Motor neuron (in vitro differentiated cells): Measurements from ENCODE around the gene DAB1. TPM values are rescaled to one million over a fixed set of nuclear protein-coding genes. Genes with fewer than 3 reads are reported as not detected.

Experiments
- ATAC-seq, 8 experiments: fragments of 200-7000 bp; cut with Tn5 transposase; replicated peaks in 6 of 8; 2 replicates each; pipeline ENCODE4 v1.8.0; 2021; ENCODE audit warnings: mild to moderate bottlenecking in 8 of 8, moderate library complexity in 8 of 8
- H3K27ac ChIP-seq, 2 donors: fragments of 250-450 bp; sonication (Bioruptor Pico); 2 replicates each; pipeline ENCODE4 v1.9.0; 2021; ENCODE audit warnings: antibody characterized with exemption in 2 of 2, mild to moderate bottlenecking in 2 of 2, moderate library complexity in 1 of 2
- H3K4me1 ChIP-seq, 2 donors: fragments of 250-450 bp; sonication (Bioruptor Pico); replicated peaks in 1 of 2; 2 replicates each; pipeline ENCODE4 v1.6.1; 2021; ENCODE audit warnings: antibody characterized with exemption in 2 of 2, mild to moderate bottlenecking in 2 of 2, moderate library complexity in 1 of 2
- H3K4me3 ChIP-seq, 5 donors: fragments of 250-450 bp; sonication (Bioruptor Pico); 2 replicates each; pipeline ENCODE4 v1.9.0; 2021; ENCODE audit warnings: antibody characterized with exemption in 5 of 5, mild to moderate bottlenecking in 5 of 5, moderate library complexity in 4 of 5
- WGBS, 10 experiments: fragments of 450-650 bp; shearing (Covaris generic); methylation state at CpG; one replicate each; pipeline ENCODE4 v1.0.0; 2022; 5-methylcytosine and 5-hydroxymethylcytosine counted together
- in situ Hi-C, 9 experiments: fragments of 400-800 bp; cut with MboI; loops; one replicate each; pipeline ENCODE4 v1.15.0; 2021; ENCODE audit warnings: low sequenced_read_pairs in 9 of 9, low pct_unique_long_range_greater_than_20kb in 2 of 9; ENCODE audit not compliant: unreplicated experiment in 9 of 9
- total RNA-seq, 8 experiments: library from RNA; unstranded; fragments of 300-600 nt; gene quantifications; 2 replicates each; pipeline versions ENCODE4 v1.2.3 to v1.2.4, GENCODE V29; 2022

Gene DAB1
- total RNA-seq, 8 experiments from 2014 or later: 1.4 to 38.4 (median 13.2) TPM

DNA sequence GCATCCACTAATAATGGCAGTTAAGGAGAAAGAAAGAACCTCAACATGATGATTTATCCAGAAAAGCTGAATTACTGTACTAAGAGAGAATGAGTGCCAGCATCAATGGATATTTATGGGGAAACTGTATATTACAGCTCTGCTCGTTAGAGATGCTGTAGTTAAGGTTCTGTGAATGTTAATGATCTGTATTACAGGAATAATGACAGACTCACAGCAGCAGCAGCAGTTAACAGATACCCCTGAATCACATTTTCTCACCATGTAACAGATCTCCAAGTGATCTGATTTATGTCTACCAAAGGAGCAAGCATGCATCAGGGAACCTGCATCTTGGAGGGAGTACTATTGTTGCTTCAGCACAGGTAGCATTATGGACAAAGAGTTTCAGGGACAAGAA, 377.4 kb downstream of the DAB1 start:
- no peak overlapping the region for H3K27ac ChIP-seq
- WGBS, 10 experiments: 27 to 75% (median 64%) methylated on average over 1 of the region's 1 CpG; no CpG with 5 or more reads in 3 of the 10 experiments
- H3K4me1 ChIP-seq: peaks cover 8 to 14% of the 10 kb centered on the region in 2 donors
- H3K4me3 ChIP-seq: no peak overlapping the region
- in situ Hi-C loops: no loop called here
- ATAC-seq: peak in 4 of 8 experiments; percentile 30 to 84 (median 44)

DNA sequence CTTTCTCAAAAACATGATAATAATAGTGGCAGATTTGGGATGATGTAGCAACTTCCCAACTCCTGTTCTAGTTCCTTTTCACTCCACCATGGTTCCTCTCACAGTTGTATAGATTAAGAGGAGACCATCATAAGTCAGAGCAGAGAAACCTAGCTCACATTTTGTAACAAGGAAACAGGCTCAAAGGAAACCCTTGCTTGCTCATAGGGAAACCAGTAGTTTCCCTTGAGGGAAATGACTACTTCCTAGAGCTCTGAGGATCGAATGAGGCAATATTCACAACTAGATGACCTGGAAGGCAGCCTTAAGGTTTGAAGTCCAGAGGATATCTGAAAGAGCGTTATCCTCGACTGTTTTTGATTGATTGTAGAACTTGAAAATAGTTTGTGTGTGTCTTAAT, 382.0 kb downstream of the DAB1 start:
- in situ Hi-C loops: no loop called here
- ATAC-seq: no peak
- no peak overlapping the region for H3K4me3 ChIP-seq
- peaks cover 8 to 12% of the 10 kb centered on the region in 2 donors for H3K4me1 ChIP-seq
- WGBS, 10 experiments: 20 to 100% (median 95%) methylated on average over 1 to 3 of the region's 3 CpGs; no CpG with 5 or more reads in 3 of the 10 experiments
- no peak overlapping the region for H3K27ac ChIP-seq

DNA sequence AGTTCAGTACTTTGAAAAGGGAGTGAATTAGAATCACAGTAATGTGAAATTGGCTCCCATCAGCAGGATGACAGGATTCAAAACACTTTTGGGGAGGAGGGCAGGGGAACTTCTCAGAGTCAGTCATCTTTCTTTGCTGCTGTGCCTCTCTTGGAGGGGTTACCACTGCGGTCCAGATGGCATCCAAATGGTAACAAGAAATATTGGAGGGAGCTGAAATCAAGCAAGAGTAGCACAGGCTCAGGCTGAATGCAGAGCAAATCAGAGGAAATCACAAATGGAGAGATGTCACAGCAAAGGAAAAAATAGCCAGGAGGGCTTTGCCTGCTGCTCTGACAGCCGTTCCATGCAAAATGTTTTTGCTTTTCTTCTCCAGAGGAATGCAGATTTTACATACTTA, 383.0 kb downstream of the DAB1 start:
- in situ Hi-C loops: no loop called here
- ATAC-seq: peak in 3 of 8 experiments; percentile 14 to 66 (median 16)
- Histone ChIP-seq H3K27ac (no peak overlapping the region), H3K4me1 (peaks cover 0 to under 1% of the 10 kb centered on the region in 2 donors), H3K4me3 (no peak overlapping the region)
- WGBS, 10 experiments: 6 to 93% (median 72%) methylated on average over 1 to 2 of the region's 2 CpGs; no CpG with 5 or more reads in 3 of the 10 experiments

DNA sequence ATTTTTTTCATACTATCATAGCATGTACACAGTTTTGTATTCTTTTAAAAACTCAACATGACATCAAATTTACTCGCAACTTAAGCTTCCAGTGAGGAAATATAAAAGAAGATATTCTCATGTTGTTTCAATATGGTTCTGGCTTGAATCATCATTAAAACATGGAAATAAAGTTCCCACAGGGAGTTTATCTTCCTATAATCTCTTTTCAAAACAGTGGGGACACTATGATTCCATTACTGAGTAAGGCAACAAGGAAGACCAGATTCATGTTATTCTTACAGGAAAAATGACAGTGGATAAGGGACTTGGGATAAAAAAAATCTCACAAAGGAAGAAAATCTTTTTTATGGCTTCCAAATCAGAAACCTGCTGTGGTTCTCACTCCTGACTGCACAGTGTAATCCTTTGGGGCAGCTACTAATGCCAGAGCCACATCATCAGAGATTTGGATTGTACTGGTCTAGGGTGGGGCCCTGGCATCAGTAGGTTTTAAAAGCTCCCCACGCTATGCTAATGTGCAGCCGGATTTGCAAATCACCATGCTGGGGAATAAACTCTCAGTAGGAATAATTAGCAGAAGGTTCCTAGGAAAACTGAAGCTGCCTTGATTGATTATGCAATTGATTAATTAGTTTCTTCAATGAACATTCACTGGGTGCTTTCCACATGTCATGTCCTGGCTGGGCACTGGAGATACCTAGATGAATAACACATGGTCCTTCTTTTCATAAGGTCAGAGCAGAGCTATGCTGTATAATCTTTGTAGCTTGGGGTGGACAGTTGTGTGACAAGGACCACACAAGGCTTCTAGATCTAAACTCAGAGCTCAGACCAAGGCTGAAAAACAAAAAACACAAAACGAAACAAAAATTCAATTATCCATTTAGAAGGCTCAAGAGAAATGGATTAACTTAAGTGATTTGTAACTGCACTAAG, 386.9 kb downstream of the DAB1 start:
- H3K4me1 ChIP-seq: peaks cover 0 to 7% of the 10 kb centered on the region in 2 donors
- no peak overlapping the region for H3K4me3 ChIP-seq
- WGBS, 10 experiments: 17 to 100% (median 58%) methylated on average over 1 to 4 of the region's 4 CpGs
- ATAC-seq: peak in 4 of 8 experiments; percentile 38 to 97 (median 93)
- H3K27ac ChIP-seq: no peak overlapping the region
- in situ Hi-C loops: no loop called here

DNA sequence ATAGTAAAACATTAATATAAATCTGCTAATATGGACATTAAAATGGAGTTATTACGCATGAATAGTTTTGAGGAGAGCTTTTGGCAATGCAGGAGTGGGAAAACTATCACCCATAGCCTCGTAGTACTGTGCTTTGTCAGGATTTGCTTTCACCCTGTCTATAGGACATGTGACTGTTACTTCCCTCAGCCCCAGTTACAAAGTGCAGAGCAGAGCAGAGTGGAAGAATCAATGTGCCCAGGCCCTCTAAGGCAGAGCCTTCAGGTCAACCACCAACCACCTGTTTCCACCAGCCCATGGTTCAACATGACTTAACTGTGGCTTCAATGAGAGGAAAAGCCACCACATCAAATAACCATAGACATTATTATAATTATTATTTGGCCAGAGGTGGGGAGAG, 389.1 kb downstream of the DAB1 start:
- Histone ChIP-seq H3K4me3 (no peak overlapping the region), H3K4me1 (peaks cover 0 to 7% of the 10 kb centered on the region in 2 donors), H3K27ac (no peak overlapping the region)
- no peak for ATAC-seq
- whole genome bisulfite sequencing, 10 experiments: 40 to 100% (median 86%) methylated on average over 1 to 2 of the region's 2 CpGs; no CpG with 5 or more reads in 4 of the 10 experiments
- in situ Hi-C loops: no loop called here

DNA sequence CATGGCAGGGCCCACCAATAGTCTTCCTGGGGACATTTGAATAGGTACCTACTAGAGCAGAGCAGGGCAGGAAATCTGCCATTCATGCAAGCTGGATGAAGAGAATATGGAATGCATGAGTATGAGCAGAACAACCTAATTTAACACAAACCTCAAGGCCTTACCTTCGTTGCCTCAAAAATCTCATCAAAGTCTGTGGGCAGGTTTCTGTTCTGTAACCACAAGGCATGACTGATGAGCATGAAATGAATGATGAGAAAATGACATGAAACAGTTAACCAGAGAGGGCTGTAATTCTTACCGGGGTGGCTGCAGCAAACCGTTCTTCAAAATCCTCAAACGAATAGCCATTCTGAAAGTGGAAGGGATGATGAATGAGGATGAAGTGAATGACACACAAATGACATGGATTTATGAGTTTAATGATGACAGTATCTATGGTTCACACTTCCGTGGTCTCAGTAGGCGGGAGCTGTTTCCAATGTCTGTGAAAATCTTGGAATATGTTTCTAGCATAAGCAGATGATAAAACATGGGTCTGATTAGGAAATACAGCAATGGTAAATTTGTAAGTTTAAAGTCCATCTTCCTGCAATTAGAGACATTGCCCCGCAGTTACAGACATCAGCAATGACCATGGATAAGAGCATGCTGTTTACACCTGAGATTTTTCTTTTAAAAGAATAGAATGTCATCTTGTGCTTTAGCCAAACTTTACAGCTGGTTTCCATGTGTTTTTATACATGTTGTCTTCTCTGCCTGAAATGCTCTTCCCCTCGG, 390.4 kb downstream of the DAB1 start:
- H3K4me3 ChIP-seq: no peak overlapping the region
- 10 to 90% (median 80%) methylated on average over 2 to 8 of the region's 8 CpGs for WGBS, 10 experiments
- in situ Hi-C loops: no loop called here
- no peak overlapping the region for H3K27ac ChIP-seq
- no peak for ATAC-seq
- peaks cover 0 to 7% of the 10 kb centered on the region in 2 donors for H3K4me1 ChIP-seq

DNA sequence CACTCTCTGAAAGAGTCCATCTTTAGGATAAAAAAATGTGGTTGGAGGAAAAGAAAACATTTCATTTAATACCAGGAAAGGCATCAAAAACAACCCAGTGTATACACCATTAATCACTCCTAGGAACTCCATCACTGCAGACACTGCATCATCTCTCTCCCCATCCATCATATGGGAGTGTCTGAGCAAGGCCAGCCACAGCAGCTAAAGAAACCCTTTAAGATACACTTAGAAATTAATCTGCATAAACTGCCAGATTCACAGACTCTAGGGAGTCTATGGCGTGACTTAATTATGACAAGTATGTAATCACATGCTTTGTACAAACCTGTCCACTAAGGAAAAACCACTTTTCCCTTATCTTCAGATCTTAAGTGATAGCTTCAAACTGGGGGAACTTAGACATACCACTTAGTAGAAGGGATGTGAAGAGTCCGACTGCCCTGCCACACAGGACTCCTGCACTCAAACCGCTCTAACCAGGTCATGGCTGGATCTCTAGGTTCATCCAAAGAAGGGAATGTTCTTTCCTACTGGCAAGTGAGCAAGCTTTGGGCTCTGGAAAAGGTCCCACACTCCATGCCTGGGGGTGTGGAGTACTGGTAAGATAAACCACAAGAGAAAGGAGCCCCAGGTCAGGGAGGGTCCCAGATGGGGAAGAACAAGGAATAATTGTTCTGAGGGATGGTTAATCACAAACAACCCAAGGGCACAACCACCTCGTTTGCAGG, 397.1 kb downstream of the DAB1 start:
- Histone ChIP-seq H3K4me3 (no peak overlapping the region), H3K4me1 (peaks cover 28 to 33% of the 10 kb centered on the region in 2 donors), H3K27ac (no peak overlapping the region)
- WGBS, 10 experiments: 17 to 93% (median 88%) methylated on average over 1 to 4 of the region's 4 CpGs; no CpG with 5 or more reads in 2 of the 10 experiments
- peak; percentile 21 to 97 (median 58) for ATAC-seq
- in situ Hi-C loops: no loop called here

DNA sequence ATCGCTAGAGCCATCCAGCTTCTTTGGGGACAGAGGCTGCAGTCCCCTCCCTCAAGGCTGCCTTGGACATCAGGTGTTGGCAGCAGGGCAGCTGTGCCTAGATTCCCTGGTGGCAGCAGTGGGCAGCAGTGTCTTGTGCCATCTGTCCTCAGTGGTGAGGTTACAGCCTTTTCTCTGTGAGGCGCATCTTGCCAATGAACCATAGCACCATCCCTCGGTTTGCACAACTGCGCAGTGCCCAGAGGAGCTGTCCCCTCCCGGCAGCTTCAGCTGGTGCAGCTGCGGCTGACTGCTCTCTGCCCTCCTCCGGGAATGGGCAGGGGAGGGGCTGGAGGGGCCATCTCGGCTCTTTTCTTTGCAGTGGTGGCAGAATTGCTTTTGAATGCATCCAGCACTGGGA, 399.0 kb downstream of the DAB1 start:
- in situ Hi-C loops: no loop called here
- Histone ChIP-seq H3K27ac (peak overlapping the region in 1 of 2 donors; percentile 1), H3K4me1 (peaks cover 28 to 33% of the 10 kb centered on the region in 2 donors), H3K4me3 (no peak overlapping the region)
- ATAC-seq: peak in 5 of 8 experiments; percentile 86 to 94 (median 87)
- WGBS, 10 experiments: 21 to 80% (median 38%) methylated on average over 1 to 8 of the region's 8 CpGs; no CpG with 5 or more reads in 4 of the 10 experiments

DNA sequence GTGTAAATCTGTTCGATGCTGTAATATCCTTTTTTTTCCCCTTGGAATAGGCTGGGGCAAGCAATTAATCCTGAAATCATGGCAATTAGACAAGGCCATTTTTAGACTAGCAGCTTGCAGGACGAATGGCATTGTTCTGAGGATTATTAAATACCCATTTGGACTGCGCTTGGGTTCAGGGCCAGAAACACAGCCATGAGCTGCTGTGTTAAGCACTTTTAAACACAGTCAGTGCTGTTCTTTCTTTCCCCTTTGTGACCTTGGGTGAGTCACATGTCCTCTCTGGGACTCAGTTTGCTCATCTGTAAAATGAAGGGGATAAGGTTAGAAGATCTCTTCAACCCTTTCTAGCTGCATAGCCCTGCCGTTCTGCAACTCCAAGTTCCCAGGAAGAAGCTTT, 399.4 kb downstream of the DAB1 start:
- WGBS, 10 experiments: 56 to 86% (median 79%) methylated on average over 1 to 4 of the region's 4 CpGs; no CpG with 5 or more reads in 3 of the 10 experiments
- no peak overlapping the region for H3K27ac ChIP-seq
- ATAC-seq: peak in 5 of 8 experiments; percentile 41 to 55 (median 49)
- H3K4me3 ChIP-seq: no peak overlapping the region
- in situ Hi-C loops: no loop called here
- peaks cover 30 to 37% of the 10 kb centered on the region in 2 donors for H3K4me1 ChIP-seq

DNA sequence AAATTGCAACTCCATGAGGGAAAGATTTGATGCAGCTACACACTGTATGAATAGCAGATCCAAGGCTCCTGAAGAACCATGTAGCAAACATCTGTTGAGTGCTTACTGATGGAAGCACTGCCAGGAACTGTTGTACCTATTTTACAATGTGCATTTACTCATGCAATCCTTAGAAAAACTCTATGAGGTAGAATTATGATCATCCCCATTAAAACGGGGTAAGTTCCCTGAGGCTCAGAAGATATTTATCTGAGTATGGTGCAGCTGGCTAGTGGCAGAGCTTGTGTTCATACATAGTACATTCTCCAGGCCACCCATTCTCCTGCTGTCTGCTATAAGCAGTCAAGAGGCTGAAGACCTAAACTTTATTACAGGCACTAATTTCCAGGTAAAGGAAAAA, 403.6 kb downstream of the DAB1 start:
- in situ Hi-C loops: no loop called here
- ATAC-seq: peak in 3 of 8 experiments; percentile 64 to 88 (median 67)
- WGBS, 10 experiments: 0 to 100% (median 63%) methylated on average over 1 of the region's 1 CpG; no CpG with 5 or more reads in 2 of the 10 experiments
- no peak overlapping the region for H3K4me3 ChIP-seq
- peaks cover 39 to 45% of the 10 kb centered on the region in 2 donors for H3K4me1 ChIP-seq
- no peak overlapping the region for H3K27ac ChIP-seq

DNA sequence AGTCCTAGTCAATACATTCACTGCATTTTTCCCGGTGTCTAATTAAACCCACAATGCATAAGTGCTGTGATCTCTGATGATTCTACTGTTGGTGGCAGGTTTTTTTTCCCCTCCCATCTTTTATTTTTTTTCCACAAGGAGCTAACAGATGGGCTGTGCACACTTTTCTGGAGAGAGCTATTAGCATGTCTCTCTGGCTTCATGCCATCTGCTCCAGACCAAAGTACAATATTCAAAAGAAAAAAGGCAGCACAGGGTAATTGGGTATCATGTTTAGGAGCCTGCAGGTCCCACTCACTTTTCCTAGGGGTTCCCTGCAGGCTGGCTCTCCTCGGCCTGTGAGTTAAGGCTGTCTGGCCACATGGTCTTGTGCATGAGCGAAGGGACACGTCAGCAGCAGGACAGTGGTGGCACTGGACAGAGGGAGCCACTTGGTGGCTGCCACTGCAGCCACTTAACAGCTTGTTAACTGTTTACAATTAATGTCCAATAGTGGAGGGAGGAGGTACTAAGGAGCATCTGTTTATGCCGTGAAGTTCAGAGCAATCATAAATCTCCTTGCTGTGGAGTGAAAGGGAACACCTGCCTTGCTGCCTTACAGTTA, 404.5 kb downstream of the DAB1 start:
- 16 to 71% (median 46%) methylated on average over 1 to 4 of the region's 5 CpGs; no CpG with 5 or more reads in 2 of the 10 experiments for WGBS, 10 experiments
- H3K4me3 ChIP-seq: no peak overlapping the region
- peak in 7 of 8 experiments; percentile 8 to 58 (median 40) for ATAC-seq
- in situ Hi-C loops: no loop called here
- H3K4me1 ChIP-seq: peaks cover 31 to 36% of the 10 kb centered on the region in 2 donors
- H3K27ac ChIP-seq: peak overlapping the region in 1 of 2 donors; percentile 64

DNA sequence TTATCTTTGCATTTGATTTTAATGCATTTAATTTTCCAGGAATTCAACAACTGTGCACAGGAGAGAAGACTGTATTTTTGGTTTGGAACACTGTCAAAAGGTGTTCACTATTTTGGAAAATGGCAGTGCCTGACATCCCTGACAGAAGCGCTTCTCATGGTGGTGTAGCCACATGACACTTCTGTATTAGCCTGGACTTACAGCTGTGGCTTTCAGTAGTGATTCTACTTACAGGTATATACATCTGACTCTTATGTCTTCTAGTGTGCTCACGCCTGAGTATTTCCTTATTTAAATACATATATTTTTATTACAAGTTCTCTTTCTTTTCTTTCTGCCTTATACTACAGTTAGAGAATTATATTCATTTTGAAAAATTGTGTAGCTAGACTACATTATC, 405.7 kb downstream of the DAB1 start:
- in situ Hi-C loops: no loop called here
- peaks cover 31 to 34% of the 10 kb centered on the region in 2 donors for H3K4me1 ChIP-seq
- no peak overlapping the region for H3K4me3 ChIP-seq
- 32 to 100% (median 90%) methylated on average over 1 to 2 of the region's 2 CpGs; no CpG with 5 or more reads in 1 of the 10 experiments for WGBS, 10 experiments
- no peak overlapping the region for H3K27ac ChIP-seq
- no peak for ATAC-seq
